ENCODE data around the gene GYPC.

Gene GYPC, protein sequence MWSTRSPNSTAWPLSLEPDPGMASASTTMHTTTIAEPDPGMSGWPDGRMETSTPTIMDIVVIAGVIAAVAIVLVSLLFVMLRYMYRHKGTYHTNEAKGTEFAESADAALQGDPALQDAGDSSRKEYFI

GRCh38 chr2:126655500-126656430 lies at the start of gene GYPC:
TSS of gene GYPC (plus strand) at chr2:126656158. CDS start at chr2:126656264, 106 bp downstream.
- TF ChIP-seq, protein P1, sequence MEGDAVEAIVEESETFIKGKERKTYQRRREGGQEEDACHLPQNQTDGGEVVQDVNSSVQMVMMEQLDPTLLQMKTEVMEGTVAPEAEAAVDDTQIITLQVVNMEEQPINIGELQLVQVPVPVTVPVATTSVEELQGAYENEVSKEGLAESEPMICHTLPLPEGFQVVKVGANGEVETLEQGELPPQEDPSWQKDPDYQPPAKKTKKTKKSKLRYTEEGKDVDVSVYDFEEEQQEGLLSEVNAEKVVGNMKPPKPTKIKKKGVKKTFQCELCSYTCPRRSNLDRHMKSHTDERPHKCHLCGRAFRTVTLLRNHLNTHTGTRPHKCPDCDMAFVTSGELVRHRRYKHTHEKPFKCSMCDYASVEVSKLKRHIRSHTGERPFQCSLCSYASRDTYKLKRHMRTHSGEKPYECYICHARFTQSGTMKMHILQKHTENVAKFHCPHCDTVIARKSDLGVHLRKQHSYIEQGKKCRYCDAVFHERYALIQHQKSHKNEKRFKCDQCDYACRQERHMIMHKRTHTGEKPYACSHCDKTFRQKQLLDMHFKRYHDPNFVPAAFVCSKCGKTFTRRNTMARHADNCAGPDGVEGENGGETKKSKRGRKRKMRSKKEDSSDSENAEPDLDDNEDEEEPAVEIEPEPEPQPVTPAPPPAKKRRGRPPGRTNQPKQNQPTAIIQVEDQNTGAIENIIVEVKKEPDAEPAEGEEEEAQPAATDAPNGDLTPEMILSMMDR (IDR thresholded peaks at IDR 0.05) = no peak
- Histone ChIP-seq H3K9ac (peak within 1 kb of the TSS; percentile 0), H3K4me1 (no peaks in the 10 kb centered on the region), H3K4me3 (ENCODE audit: low read depth, low read length) (peak within 1 kb of the TSS; percentile 37), H3K4me2 (ENCODE audit: low read length) (peak within 1 kb of the TSS; percentile 69), H3K27me3 (ENCODE audit: control insufficient read depth, insufficient read depth, low read length) (no peaks in the 10 kb centered on the region), H3K27ac (peak within 1 kb of the TSS; percentile 76), H3K9me3 (ENCODE audit: control insufficient read depth, low read length) (no peaks in the 10 kb centered on the region), H2AFZ (peak within 1 kb of the TSS; percentile 89), H3K36me3 (ENCODE audit: control insufficient read depth, insufficient read depth, low read length) (no peaks in the 10 kb centered on the region), H3K79me2 (no peaks in the 10 kb centered on the region)

DNA sequence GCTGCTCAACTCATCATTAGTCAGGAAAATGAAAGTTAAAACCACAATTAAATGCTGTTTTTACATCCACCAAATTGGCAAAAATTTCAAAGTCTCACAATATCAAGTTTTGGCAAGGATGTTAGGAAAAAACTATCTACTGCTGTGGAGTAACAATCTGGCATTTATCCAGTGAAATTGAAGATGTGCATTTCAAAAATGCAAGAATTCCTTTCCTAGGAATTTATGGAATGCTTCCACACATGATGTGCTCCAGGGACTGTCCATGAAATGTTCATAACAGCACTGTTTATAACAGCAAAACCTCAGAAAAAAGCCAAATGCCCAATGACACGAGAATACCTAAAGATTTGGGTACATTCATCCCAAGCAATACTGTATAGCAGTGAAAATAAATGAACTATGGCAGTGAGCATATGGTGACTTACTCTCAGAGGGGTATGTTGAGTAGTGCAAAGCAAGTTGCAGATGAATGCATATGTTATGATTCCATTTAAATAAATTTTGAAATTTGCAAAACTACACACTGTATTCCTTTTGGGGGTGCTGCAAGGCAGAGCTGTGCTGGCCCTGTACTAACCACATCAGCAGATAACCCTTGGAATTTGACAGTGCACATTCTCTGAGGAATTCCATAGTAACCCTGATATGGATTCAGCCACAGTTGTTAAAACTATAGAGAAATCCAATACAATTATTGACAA lies 41.3 kb upstream of the GYPC start:
- Histone ChIP-seq H3K27me3 (ENCODE audit: control insufficient read depth, insufficient read depth, low read length) (no peaks in the 10 kb centered on the region), H3K79me2 (no peaks in the 10 kb centered on the region), H3K4me3 (ENCODE audit: low read depth, low read length) (no peak overlapping the region), H3K27ac (no peak overlapping the region), H2AFZ (no peak overlapping the region), H3K36me3 (ENCODE audit: control insufficient read depth, insufficient read depth, low read length) (no peaks in the 10 kb centered on the region), H3K9ac (no peak overlapping the region), H3K4me2 (ENCODE audit: low read length) (no peak overlapping the region), H3K9me3 (ENCODE audit: control insufficient read depth, low read length) (no peaks in the 10 kb centered on the region), H3K4me1 (no peaks in the 10 kb centered on the region)
- TF ChIP-seq, protein P1 (IDR thresholded peaks at IDR 0.05) = no peak

- Histone ChIP-seq H3K36me3 (ENCODE audit: control insufficient read depth, insufficient read depth, low read length) (no peaks in the 10 kb centered on the region), H3K9ac (no peak overlapping the region), H3K27me3 (ENCODE audit: control insufficient read depth, insufficient read depth, low read length) (no peaks in the 10 kb centered on the region), H3K27ac (no peak overlapping the region), H3K9me3 (ENCODE audit: control insufficient read depth, low read length) (no peaks in the 10 kb centered on the region), H3K79me2 (no peaks in the 10 kb centered on the region), H3K4me2 (ENCODE audit: low read length) (no peak overlapping the region), H3K4me3 (ENCODE audit: low read depth, low read length) (no peak overlapping the region), H3K4me1 (no peaks in the 10 kb centered on the region), H2AFZ (no peak overlapping the region)
- TF ChIP-seq, protein P1 (IDR thresholded peaks at IDR 0.05) = no peak
Observed at GRCh38 chr2:126616606-126617069, 39.3 kb upstream of the GYPC start.

- Histone ChIP-seq H3K27me3 (ENCODE audit: control insufficient read depth, insufficient read depth, low read length) (no peaks in the 10 kb centered on the region), H3K4me1 (no peaks in the 10 kb centered on the region), H3K79me2 (no peaks in the 10 kb centered on the region), H3K9me3 (ENCODE audit: control insufficient read depth, low read length) (no peaks in the 10 kb centered on the region), H3K4me3 (ENCODE audit: low read depth, low read length) (no peak overlapping the region), H2AFZ (no peak overlapping the region), H3K36me3 (ENCODE audit: control insufficient read depth, insufficient read depth, low read length) (no peaks in the 10 kb centered on the region), H3K9ac (no peak overlapping the region), H3K4me2 (ENCODE audit: low read length) (no peak overlapping the region), H3K27ac (no peak overlapping the region)
- TF ChIP-seq, protein P1 (IDR thresholded peaks at IDR 0.05) = no peak
Observed at GRCh38 chr2:126620302-126620701, 35.7 kb upstream of the GYPC start.

Measured in parathyroid adenoma (tissue), 2 donors.